ENCODE data around the gene VPS72.
"Not testable (repeated sequence)": the region's sequence is repeated elsewhere in the genome, so short reads cannot be mapped to it uniquely, and the experiment has no call there.

VPS72 gene

DNA sequence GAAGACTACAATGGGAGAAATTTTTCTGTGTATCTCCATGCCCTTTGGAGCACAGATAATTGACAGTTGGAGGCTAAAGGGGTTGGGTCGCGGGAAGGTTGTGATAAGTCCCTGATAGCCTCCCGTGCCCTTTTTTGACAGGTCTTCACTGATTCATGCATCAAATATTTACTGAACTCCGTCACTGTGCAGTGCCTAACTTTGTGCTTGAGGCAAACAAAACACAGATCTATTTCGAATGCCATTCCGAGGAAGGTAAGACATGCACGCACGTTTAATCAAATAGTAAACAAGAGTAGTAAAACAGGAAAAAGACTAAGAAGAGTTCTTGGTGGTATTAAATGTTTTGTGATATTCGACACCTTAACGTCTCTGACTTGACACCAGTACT lies 7.9 kb upstream of the VPS72 start:
- peaks cover 45% of the 10 kb centered on the region for H3K79me2 ChIP-seq (ENCODE audit: insufficient read depth, low read depth)
- H3K4me2 ChIP-seq: peak overlapping the region; percentile 75
- peak overlapping the region; percentile 69; the same call in 1 of the 2 replicates for H3K27ac ChIP-seq
- H3K9ac ChIP-seq: no peak overlapping the region
- H3K4me1 ChIP-seq (ENCODE audit: low read depth, poor library complexity, severe bottlenecking): peaks cover 42% of the 10 kb centered on the region
- peak overlapping the region; percentile 100 for H3K4me3 ChIP-seq (IDR thresholded peaks at IDR 0.05; ENCODE audit: insufficient read depth, low read depth, low read length)
- TF ChIP-seq, protein P1, sequence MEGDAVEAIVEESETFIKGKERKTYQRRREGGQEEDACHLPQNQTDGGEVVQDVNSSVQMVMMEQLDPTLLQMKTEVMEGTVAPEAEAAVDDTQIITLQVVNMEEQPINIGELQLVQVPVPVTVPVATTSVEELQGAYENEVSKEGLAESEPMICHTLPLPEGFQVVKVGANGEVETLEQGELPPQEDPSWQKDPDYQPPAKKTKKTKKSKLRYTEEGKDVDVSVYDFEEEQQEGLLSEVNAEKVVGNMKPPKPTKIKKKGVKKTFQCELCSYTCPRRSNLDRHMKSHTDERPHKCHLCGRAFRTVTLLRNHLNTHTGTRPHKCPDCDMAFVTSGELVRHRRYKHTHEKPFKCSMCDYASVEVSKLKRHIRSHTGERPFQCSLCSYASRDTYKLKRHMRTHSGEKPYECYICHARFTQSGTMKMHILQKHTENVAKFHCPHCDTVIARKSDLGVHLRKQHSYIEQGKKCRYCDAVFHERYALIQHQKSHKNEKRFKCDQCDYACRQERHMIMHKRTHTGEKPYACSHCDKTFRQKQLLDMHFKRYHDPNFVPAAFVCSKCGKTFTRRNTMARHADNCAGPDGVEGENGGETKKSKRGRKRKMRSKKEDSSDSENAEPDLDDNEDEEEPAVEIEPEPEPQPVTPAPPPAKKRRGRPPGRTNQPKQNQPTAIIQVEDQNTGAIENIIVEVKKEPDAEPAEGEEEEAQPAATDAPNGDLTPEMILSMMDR (conservative IDR thresholded peaks at IDR 0.05; ENCODE audit: low read depth, low read length): no peak
- H2AFZ ChIP-seq (ENCODE audit: low read depth): peak overlapping the region; percentile 53
- peaks cover 15% of the 10 kb centered on the region for H3K27me3 ChIP-seq (ENCODE audit: insufficient read depth, low read depth)
- H4K20me1 ChIP-seq (ENCODE audit: insufficient read depth): no peaks in the 10 kb centered on the region
- peaks cover 3% of the 10 kb centered on the region; the same call in 1 of the 2 replicates for H3K36me3 ChIP-seq (ENCODE audit: insufficient read depth)

DNA sequence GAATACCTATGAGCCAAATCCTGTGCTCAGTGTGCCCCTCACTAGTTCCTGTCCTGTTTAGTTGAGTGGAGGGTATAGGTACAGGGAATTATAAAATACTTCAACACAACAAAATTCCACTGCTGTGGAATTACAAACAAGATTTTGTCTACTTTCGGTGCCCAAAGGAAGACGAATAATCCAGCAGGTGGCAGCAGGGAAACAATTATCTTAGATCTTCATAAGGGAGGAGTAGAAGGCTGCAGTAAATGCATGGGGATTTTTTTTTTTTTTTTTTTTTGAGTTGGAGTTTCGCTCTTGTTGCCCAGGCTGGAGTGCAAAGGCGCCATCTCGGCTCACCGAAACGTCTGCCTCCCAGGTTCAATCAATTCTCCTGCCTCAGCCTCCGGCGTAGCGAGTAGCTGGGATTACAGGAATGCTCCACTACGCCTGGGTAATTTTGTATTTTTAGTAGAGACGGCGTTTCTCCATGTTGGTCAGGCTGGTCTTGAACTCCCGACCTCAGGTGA lies 6.3 kb upstream of the VPS72 start:
- Histone ChIP-seq H2AFZ (ENCODE audit: low read depth) (peak overlapping the region; percentile 60), H3K79me2 (ENCODE audit: insufficient read depth, low read depth) (peaks cover 29% of the 10 kb centered on the region), H3K36me3 (ENCODE audit: insufficient read depth) (no peaks in the 10 kb centered on the region), H3K27me3 (ENCODE audit: insufficient read depth, low read depth) (peaks cover 20% of the 10 kb centered on the region), H3K4me3 (IDR thresholded peaks at IDR 0.05; ENCODE audit: insufficient read depth, low read depth, low read length) (peak overlapping the region; percentile 16), H3K9ac (peak overlapping the region; percentile 2; the same call in 1 of the 2 replicates), H3K27ac (peak overlapping the region; percentile 2; the same call in 1 of the 2 replicates), H3K4me1 (ENCODE audit: low read depth, poor library complexity, severe bottlenecking) (peaks cover 34% of the 10 kb centered on the region), H3K4me2 (peak overlapping the region; percentile 67), H4K20me1 (ENCODE audit: insufficient read depth) (no peaks in the 10 kb centered on the region)
- TF ChIP-seq, protein P1 (conservative IDR thresholded peaks at IDR 0.05; ENCODE audit: low read depth, low read length): peak; percentile 93

DNA sequence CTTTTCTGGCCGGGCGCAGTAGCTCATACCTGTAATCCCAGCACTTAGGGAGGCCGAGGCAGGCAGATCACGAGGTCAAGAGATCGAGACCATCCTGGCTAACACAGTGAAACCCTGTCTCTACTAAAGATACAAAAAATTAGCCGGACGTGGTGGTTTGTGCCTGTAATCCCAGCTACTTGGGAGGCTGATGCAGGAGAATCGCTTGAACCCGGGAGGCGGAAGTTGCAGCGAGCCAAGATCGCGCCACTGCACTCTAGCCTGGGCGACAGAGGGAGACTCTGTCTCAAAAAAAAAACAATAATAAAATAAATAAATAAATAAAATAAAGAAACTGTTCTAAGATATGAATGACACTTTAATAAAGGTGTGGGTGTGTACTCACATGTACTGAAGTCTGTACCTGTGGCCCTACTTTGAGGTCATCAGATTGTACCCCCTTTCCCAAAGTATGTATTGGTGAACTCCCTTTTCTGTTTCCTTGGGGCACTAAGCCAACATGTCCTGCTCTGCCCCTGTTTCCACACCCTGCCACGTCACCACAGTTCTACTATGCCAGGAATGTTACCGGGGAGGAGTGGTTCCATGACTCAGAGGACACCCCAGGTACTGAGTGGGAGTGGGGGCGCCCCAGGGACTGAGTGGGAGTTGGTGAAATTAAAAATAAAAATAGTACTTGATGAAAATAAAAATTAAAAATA lies 5.0 kb upstream of the VPS72 start:
- peaks cover 20% of the 10 kb centered on the region for H3K27me3 ChIP-seq (ENCODE audit: insufficient read depth, low read depth)
- H3K27ac ChIP-seq; H2AFZ ChIP-seq (ENCODE audit: low read depth); H3K4me2 ChIP-seq; H4K20me1 ChIP-seq (ENCODE audit: insufficient read depth); H3K36me3 ChIP-seq (ENCODE audit: insufficient read depth); H3K4me3 ChIP-seq (IDR thresholded peaks at IDR 0.05; ENCODE audit: insufficient read depth, low read depth, low read length); H3K9ac ChIP-seq: not testable (repeated sequence)
- H3K4me1 ChIP-seq (ENCODE audit: low read depth, poor library complexity, severe bottlenecking): peaks cover 28% of the 10 kb centered on the region
- peaks cover 16% of the 10 kb centered on the region for H3K79me2 ChIP-seq (ENCODE audit: insufficient read depth, low read depth)

DNA sequence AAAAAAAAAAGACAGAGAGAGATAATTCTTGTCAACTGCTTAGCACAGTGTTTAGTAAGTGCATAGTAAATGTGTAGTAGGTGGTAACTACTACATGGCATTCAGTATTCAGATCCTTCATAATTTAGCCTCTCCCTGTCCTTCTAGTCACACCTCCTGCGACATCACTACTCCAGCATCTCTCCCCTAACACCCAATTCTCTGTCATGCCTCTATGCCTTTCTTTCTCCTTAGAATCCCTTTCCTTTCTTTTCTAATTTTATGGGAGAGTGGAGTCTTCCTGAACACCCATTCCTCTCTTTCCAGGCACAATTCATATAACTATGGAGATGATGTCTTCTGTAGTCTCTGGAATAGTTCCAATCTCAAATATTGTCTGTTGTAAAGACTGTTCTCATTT lies 3.9 kb upstream of the VPS72 start:
- no peak overlapping the region for H3K27ac ChIP-seq
- H3K27me3 ChIP-seq (ENCODE audit: insufficient read depth, low read depth): peaks cover 20% of the 10 kb centered on the region
- H2AFZ ChIP-seq (ENCODE audit: low read depth): no peak overlapping the region
- TF ChIP-seq, protein P1 (conservative IDR thresholded peaks at IDR 0.05; ENCODE audit: low read depth, low read length): no peak
- H3K36me3 ChIP-seq (ENCODE audit: insufficient read depth): no peaks in the 10 kb centered on the region
- H3K4me2 ChIP-seq: no peak overlapping the region
- H3K4me3 ChIP-seq (IDR thresholded peaks at IDR 0.05; ENCODE audit: insufficient read depth, low read depth, low read length): no peak overlapping the region
- H3K4me1 ChIP-seq (ENCODE audit: low read depth, poor library complexity, severe bottlenecking): peaks cover 28% of the 10 kb centered on the region
- H3K79me2 ChIP-seq (ENCODE audit: insufficient read depth, low read depth): peaks cover 16% of the 10 kb centered on the region
- H4K20me1 ChIP-seq (ENCODE audit: insufficient read depth): no peaks in the 10 kb centered on the region
- no peak overlapping the region for H3K9ac ChIP-seq

DNA sequence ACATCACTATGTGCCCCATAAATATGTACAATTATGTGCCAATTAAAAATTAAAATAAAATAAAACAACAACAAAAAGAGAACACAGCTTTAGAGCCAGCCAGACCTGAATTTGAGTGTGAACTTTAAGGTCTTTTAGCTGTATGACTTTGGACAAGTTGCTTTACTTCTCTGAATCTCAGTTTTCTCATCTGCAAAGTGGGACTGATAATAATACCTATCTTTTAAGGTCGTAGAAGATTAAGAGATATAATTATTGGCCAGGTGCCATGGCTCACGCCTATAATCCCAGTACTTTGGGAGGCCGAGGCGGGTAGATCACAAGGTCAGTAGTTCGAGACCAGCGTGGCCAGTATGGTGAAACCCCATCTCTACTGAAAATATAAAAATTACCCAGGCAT lies 3.3 kb upstream of the VPS72 start:
- H3K36me3 ChIP-seq (ENCODE audit: insufficient read depth): no peaks in the 10 kb centered on the region
- no peak overlapping the region for H3K4me3 ChIP-seq (IDR thresholded peaks at IDR 0.05; ENCODE audit: insufficient read depth, low read depth, low read length)
- no peak overlapping the region for H3K9ac ChIP-seq
- H2AFZ ChIP-seq (ENCODE audit: low read depth): no peak overlapping the region
- TF ChIP-seq, protein P1 (conservative IDR thresholded peaks at IDR 0.05; ENCODE audit: low read depth, low read length): no peak
- peaks cover 20% of the 10 kb centered on the region for H3K27me3 ChIP-seq (ENCODE audit: insufficient read depth, low read depth)
- H3K4me1 ChIP-seq (ENCODE audit: low read depth, poor library complexity, severe bottlenecking): peaks cover 34% of the 10 kb centered on the region
- H3K27ac ChIP-seq: no peak overlapping the region
- H3K79me2 ChIP-seq (ENCODE audit: insufficient read depth, low read depth): peaks cover 17% of the 10 kb centered on the region
- no peaks in the 10 kb centered on the region for H4K20me1 ChIP-seq (ENCODE audit: insufficient read depth)
- no peak overlapping the region for H3K4me2 ChIP-seq

Data from KMS-11 (cell line).